PC-9 (cell line): ENCODE results near the gene HIF1A.
"Not testable (repeated sequence)": the region's sequence is repeated elsewhere in the genome, so short reads cannot be mapped to it uniquely, and the experiment has no call there.

Experiments
- CTCF ChIP-seq: fragments of 200-600 bp; sonication (generic); conservative IDR thresholded peaks from 2 replicates; pipeline ENCODE4 v1.6.1; 2017; ENCODE audit warnings: mixed run types, antibody characterized with exemption, mild to moderate bottlenecking, moderate library complexity
- EZH2 ChIP-seq: fragments of 200-600 bp; sonication (generic); IDR thresholded peaks from 2 replicates; pipeline ENCODE4 v1.8.0; 2017; ENCODE audit warnings: antibody characterized with exemption, low read depth

GRCh38 chr14:61755382-61755742, 60.0 kb downstream of the HIF1A start:
- TF ChIP-seq EZH2, CTCF: not testable (repeated sequence)
